SH-SY5Y (cell line): ENCODE results near the gene PSMD12.

Experiments
- GATA2 ChIP-seq: IDR thresholded peaks from 2 replicates; pipeline ENCODE4 v1.6.1; 2011; ENCODE audit warnings: mild to moderate bottlenecking, low read depth, low read length
- GATA3 ChIP-seq: IDR thresholded peaks from 2 replicates; pipeline ENCODE4 v1.6.1; 2011; ENCODE audit warnings: low read depth, mild to moderate bottlenecking, low read length, moderate library complexity

- TF ChIP-seq GATA2 (no peak), GATA3 (no peak)
Measured at GRCh38 chr17:67326440-67326839, 39.9 kb downstream of the PSMD12 start.
